ENCODE results near the gene DNAJC27.

DNA sequence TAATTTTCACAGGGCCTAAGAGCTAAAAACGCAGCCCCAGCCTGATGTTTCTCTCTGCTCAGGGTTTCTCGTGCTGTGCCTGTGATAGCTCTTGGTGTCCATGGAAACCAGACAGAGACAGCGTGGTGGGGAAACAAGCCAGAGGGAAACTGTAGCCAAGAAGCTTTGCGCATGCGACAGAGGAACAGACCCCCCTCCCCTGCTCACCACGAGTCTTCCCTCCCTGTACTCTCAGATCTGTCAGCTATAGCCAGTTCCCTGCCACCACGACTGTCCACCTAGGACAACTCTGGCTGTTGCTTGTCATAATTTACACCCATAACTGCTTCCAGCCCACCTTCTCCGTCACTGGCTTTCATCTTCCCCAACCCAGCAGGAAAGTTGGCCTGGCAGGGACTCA lies 13.2 kb upstream of the DNAJC27 start:
- TF ChIP-seq POLR2A (IDR thresholded peaks at IDR 0.05; ENCODE audit: low read length) (no peak), GATA1 (IDR thresholded peaks at IDR 0.05; ENCODE audit: low read depth, low read length) (no peak)

Data from erythroblast (primary cell).